ENCODE data around the gene WNT9A. TPM values are rescaled to one million over a fixed set of nuclear protein-coding genes. Genes with fewer than 3 reads are reported as not detected.

WNT9A gene
- polyA plus RNA-seq, 1 of the 3 experiments (the other 2 are of a cell fraction): 0.31 TPM

DNA sequence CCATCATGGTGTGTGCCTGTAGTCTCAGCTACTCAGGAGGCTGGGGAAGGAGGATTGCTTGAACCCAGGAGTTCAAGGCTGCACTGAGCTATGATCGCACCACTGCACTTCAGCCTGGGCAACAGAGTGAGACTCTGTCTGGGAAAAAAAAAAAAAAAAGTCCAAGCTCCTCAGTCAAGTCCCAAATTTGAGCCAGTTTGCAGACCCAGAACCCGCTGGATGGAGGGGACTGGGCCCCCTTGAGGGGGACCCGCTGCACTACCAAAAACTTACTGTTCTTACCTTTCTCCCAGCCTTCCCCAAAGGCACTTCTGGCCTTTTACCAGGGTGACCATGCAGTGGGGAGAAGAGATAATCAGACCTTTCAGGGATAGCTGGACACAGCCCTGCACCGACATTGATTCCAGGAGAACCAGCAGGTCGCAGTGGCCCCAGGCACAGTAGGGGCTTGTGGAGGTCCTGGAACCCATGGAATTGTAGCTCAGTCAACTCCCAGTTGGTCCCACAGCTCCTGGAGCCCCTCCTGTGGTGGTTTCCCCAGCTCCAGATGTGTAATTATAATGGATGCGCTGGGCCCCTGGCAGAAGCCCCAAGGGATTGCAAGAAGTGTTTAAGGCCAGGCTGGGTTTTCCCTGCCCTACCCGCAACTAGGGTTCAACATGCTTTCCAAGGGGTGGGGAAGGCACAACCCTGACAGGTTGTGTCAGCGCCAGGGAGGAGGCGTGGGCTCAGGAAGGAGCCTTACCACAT lies 4.1 kb upstream of the WNT9A start:
- no peak overlapping the region for H3K9ac ChIP-seq
- H3F3A ChIP-seq (replicated peaks; ENCODE audit: insufficient read depth): no peaks in the 10 kb centered on the region
- peaks cover 0 to 2% of the 10 kb centered on the region in 2 experiments; a peak in 1 of 4 replicates for H3K4me1 ChIP-seq (ENCODE audit: control insufficient read depth in 1 of 2, insufficient read depth in 2 of 2, low read depth in 1 of 2, low read length in 1 of 2)
- no peaks in the 10 kb centered on the region for H3K27me3 ChIP-seq (ENCODE audit: insufficient read depth)
- no peaks in the 10 kb centered on the region for H3K9me2 ChIP-seq
- no peak for DNase-seq
- no peaks in the 10 kb centered on the region for H3K9me3 ChIP-seq
- CTCF ChIA-PET: interaction anchor here (0.7 to 2.6 kb wide), 6 partner anchors 18 to 471 kb away, joined by 3 to 9 read pairs (median 3); no protein-coding TSS in a partner anchor
- no peaks in the 10 kb centered on the region for H3K36me3 ChIP-seq (replicated peaks in 1 of 2; ENCODE audit: control insufficient read depth in 1 of 2, insufficient read depth in 2 of 2, low read length in 1 of 2)
- no peak overlapping the region for H2AFZ ChIP-seq (ENCODE audit: low read depth)
- H3K27ac ChIP-seq (ENCODE audit: low read depth in 2 of 2, low read length in 1 of 2): no peak overlapping the region
- H4K20me1 ChIP-seq (ENCODE audit: insufficient read depth): no peaks in the 10 kb centered on the region
- TF ChIP-seq EZH2phosphoT487 (IDR thresholded peaks at IDR 0.05; ENCODE audit: borderline replicate concordance, low read depth): no peak
- no peak for TF ChIP-seq NFIC (IDR thresholded peaks at IDR 0.05; ENCODE audit: borderline replicate concordance)
- TF ChIP-seq, protein P1, sequence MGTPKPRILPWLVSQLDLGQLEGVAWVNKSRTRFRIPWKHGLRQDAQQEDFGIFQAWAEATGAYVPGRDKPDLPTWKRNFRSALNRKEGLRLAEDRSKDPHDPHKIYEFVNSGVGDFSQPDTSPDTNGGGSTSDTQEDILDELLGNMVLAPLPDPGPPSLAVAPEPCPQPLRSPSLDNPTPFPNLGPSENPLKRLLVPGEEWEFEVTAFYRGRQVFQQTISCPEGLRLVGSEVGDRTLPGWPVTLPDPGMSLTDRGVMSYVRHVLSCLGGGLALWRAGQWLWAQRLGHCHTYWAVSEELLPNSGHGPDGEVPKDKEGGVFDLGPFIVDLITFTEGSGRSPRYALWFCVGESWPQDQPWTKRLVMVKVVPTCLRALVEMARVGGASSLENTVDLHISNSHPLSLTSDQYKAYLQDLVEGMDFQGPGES (IDR thresholded peaks at IDR 0.05; ENCODE audit: low read depth, low read length): no peak
- no peak for TF ChIP-seq FOXM1 (IDR thresholded peaks at IDR 0.05; ENCODE audit: low read depth)
- no peak for TF ChIP-seq FOXJ3 (CRISPR knock-in tag; IDR thresholded peaks at IDR 0.05)
- TF ChIP-seq FOSL2 (IDR thresholded peaks at IDR 0.05; ENCODE audit: borderline replicate concordance, low read depth): no peak
- TF ChIP-seq GABPA (IDR thresholded peaks at IDR 0.05; ENCODE audit: low read depth): no peak
- TF ChIP-seq RFX5 (IDR thresholded peaks at IDR 0.05; ENCODE audit: low read length): no peak
- no peak for TF ChIP-seq CHD2 (IDR thresholded peaks at IDR 0.05; ENCODE audit: low read length, partially characterized antibody)
- TF ChIP-seq SIN3A (IDR thresholded peaks at IDR 0.05; ENCODE audit: borderline replicate concordance, low read depth, low read length): no peak
- TF ChIP-seq, protein P2, sequence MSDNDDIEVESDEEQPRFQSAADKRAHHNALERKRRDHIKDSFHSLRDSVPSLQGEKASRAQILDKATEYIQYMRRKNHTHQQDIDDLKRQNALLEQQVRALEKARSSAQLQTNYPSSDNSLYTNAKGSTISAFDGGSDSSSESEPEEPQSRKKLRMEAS (IDR thresholded peaks at IDR 0.05; ENCODE audit: low read depth): no peak
- no peak for TF ChIP-seq RAD21 (IDR thresholded peaks at IDR 0.05; ENCODE audit: low read length)
- TF ChIP-seq TEAD4 (IDR thresholded peaks at IDR 0.05; ENCODE audit: borderline replicate concordance, insufficient read depth): no peak
- TF ChIP-seq TAF1 (IDR thresholded peaks at IDR 0.05; ENCODE audit: borderline replicate concordance, low read depth, low read length): no peak
- TF ChIP-seq, protein P3, sequence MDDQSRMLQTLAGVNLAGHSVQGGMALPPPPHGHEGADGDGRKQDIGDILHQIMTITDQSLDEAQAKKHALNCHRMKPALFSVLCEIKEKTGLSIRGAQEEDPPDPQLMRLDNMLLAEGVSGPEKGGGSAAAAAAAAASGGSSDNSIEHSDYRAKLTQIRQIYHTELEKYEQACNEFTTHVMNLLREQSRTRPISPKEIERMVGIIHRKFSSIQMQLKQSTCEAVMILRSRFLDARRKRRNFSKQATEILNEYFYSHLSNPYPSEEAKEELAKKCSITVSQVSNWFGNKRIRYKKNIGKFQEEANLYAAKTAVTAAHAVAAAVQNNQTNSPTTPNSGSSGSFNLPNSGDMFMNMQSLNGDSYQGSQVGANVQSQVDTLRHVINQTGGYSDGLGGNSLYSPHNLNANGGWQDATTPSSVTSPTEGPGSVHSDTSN (IDR thresholded peaks at IDR 0.05): no peak
- TF ChIP-seq MXI1 (IDR thresholded peaks at IDR 0.05; ENCODE audit: low read depth, low read length): no peak
- POLR2A ChIA-PET: no interaction called here
- WGBS (ENCODE audit: low lambda C conversion rate): 63% methylated on average over 8 of the region's 9 CpGs
- H3K4me3 ChIP-seq (ENCODE audit: low read depth in 2 of 2, low read length in 1 of 2): no peak overlapping the region
- no peak overlapping the region for H3K4me2 ChIP-seq
- no peaks in the 10 kb centered on the region for H3K79me2 ChIP-seq (ENCODE audit: insufficient read depth)

All from SK-N-SH (cell line).